ENCODE data around the gene ANKRD40.

The ANKRD40 gene

GRCh38 chr17:50691550-50692447 lies 15.9 kb downstream of the ANKRD40 start:
- Histone ChIP-seq H2AFZ (ENCODE audit: low read depth, low read length, severe bottlenecking) (no peak overlapping the region), H3F3A (ENCODE audit: insufficient read depth) (no peaks in the 10 kb centered on the region), H4K20me1 (ENCODE audit: low read depth, low read length) (no peaks in the 10 kb centered on the region), H3K79me2 (ENCODE audit: insufficient read depth, low read length) (no peaks in the 10 kb centered on the region), H3K36me3 (ENCODE audit: low read length) (peaks cover 12% of the 10 kb centered on the region; the same call in 1 of the 2 replicates), H3K9me3 (ENCODE audit: insufficient read depth, low read length) (no peaks in the 10 kb centered on the region), H3K9me2 (replicated peaks; ENCODE audit: insufficient read depth, low read length) (no peaks in the 10 kb centered on the region), H3K4me2 (ENCODE audit: low read depth, low read length, poor library complexity, severe bottlenecking) (no peak overlapping the region), H3K27ac (ENCODE audit: low read depth, low read length) (no peak overlapping the region), H3K4me3 (ENCODE audit: insufficient read depth, low read length, poor library complexity, severe bottlenecking) (no peak overlapping the region), H3K27me3 (ENCODE audit: low read length) (no peaks in the 10 kb centered on the region), H3K9ac (ENCODE audit: low read length) (no peak overlapping the region)
- no peak for TF ChIP-seq EZH2phosphoT487 (conservative IDR thresholded peaks at IDR 0.05; ENCODE audit: low read length)
- TF ChIP-seq CTCF (IDR thresholded peaks at IDR 0.05; ENCODE audit: insufficient read depth, low read length, poor library complexity, severe bottlenecking) = no peak

GRCh38 chr17:50690887-50691549 lies 16.7 kb downstream of the ANKRD40 start:
- Histone ChIP-seq H4K20me1 (ENCODE audit: low read depth, low read length) (no peaks in the 10 kb centered on the region), H3K4me2 (ENCODE audit: low read depth, low read length, poor library complexity, severe bottlenecking) (no peak overlapping the region), H2AFZ (ENCODE audit: low read depth, low read length, severe bottlenecking) (no peak overlapping the region), H3K9ac (ENCODE audit: low read length) (no peak overlapping the region), H3K9me2 (replicated peaks; ENCODE audit: insufficient read depth, low read length) (no peaks in the 10 kb centered on the region), H3K9me3 (ENCODE audit: insufficient read depth, low read length) (no peaks in the 10 kb centered on the region), H3F3A (ENCODE audit: insufficient read depth) (no peaks in the 10 kb centered on the region), H3K27ac (ENCODE audit: low read depth, low read length) (no peak overlapping the region), H3K79me2 (ENCODE audit: insufficient read depth, low read length) (no peaks in the 10 kb centered on the region), H3K27me3 (ENCODE audit: low read length) (no peaks in the 10 kb centered on the region), H3K36me3 (ENCODE audit: low read length) (peaks cover 6% of the 10 kb centered on the region; the same call in 1 of the 2 replicates), H3K4me3 (ENCODE audit: insufficient read depth, low read length, poor library complexity, severe bottlenecking) (no peak overlapping the region)
- TF ChIP-seq CTCF (IDR thresholded peaks at IDR 0.05; ENCODE audit: insufficient read depth, low read length, poor library complexity, severe bottlenecking) (no peak), EZH2phosphoT487 (conservative IDR thresholded peaks at IDR 0.05; ENCODE audit: low read length) (no peak)

GRCh38 chr17:50689956-50690886 lies 17.5 kb downstream of the ANKRD40 start:
- Histone ChIP-seq H3K79me2 (ENCODE audit: insufficient read depth, low read length) (no peaks in the 10 kb centered on the region), H3K4me2 (ENCODE audit: low read depth, low read length, poor library complexity, severe bottlenecking) (no peak overlapping the region), H3K9me3 (ENCODE audit: insufficient read depth, low read length) (no peaks in the 10 kb centered on the region), H3K36me3 (ENCODE audit: low read length) (peaks cover 6% of the 10 kb centered on the region; the same call in 1 of the 2 replicates), H3K9ac (ENCODE audit: low read length) (no peak overlapping the region), H4K20me1 (ENCODE audit: low read depth, low read length) (no peaks in the 10 kb centered on the region), H2AFZ (ENCODE audit: low read depth, low read length, severe bottlenecking) (no peak overlapping the region), H3F3A (ENCODE audit: insufficient read depth) (no peaks in the 10 kb centered on the region), H3K4me3 (ENCODE audit: insufficient read depth, low read length, poor library complexity, severe bottlenecking) (no peak overlapping the region), H3K27ac (ENCODE audit: low read depth, low read length) (no peak overlapping the region), H3K9me2 (replicated peaks; ENCODE audit: insufficient read depth, low read length) (no peaks in the 10 kb centered on the region), H3K27me3 (ENCODE audit: low read length) (no peaks in the 10 kb centered on the region)
- TF ChIP-seq CTCF (IDR thresholded peaks at IDR 0.05; ENCODE audit: insufficient read depth, low read length, poor library complexity, severe bottlenecking) = no peak
- TF ChIP-seq EZH2phosphoT487 (conservative IDR thresholded peaks at IDR 0.05; ENCODE audit: low read length) = no peak

All from SU-DHL-6 (cell line).